IPS DF 19.7 (cell line): Measurements from ENCODE around the gene NRAP.

ENCODE experiments used
- DNase-seq: peaks from one replicate; pipeline ENCODE4 v3.0.0-alpha.2; 2013; ENCODE audit warnings: low read depth, low spot score

NRAP gene

GRCh38 chr10:113563306-113564088, 100.3 kb downstream of the NRAP start:
- DNase-seq, result no peak

DNA sequence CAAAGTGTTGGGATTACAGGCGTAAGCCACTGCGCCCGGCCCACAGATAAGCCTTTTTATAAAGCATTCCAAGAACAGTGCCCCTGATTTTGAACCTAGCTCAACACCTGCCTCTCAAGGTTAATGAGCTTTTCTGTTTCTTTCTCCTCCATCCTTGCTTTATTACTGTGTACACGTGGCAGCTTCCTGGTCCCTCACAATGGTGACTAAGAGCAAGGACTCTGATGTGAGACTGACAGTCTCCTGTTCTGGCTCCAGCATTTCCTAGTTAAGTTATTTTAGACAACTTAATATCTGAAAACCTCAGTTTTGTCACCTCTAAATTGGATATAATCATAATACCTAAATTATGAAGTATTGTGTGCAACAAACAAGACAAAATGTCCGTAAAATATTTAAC, 101.1 kb downstream of the NRAP start:
- no peak for DNase-seq

- DNase-seq, result no peak
These were observed 101.8 kb downstream of the NRAP start for GRCh38 chr10:113562069-113562468.

DNA sequence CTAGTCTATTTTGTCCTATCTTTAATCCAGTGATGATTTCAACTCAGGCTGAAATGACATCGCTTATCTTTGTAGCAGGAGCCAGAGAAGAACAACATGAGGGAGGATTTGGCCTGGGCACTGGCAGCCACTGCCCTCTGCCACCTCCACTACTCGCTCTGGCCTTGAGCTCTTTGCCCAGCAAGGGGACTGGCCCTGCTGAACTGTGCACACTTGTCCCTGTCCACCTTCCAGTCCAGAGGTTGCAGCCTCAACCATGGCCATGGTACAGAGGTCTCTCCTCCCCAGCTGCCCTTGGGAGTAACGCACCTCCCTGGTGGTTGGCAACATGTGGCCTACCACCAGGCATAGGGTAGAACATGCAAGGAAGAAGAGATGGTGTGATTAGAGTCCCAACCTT, 102.6 kb downstream of the NRAP start:
- DNase-seq, result no peak

DNA sequence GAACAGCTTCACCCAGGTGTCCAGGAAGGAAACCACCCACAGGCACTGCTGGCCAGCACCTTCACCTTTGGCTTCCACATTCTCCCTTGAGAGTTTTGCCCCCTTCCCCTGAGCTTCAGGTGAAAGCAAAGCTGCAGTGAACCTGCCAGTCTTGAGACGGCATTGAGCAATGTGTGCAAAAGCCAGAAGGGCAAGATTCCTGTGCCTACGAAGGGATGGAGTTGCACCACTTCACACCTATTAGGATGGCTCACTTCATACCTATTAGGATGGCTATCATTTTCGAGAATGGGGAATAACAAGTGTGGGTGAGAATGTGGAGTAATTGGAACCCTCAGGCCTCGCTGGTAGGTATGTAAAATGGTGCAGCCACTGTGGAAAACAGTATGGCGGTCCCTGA, 103.8 kb downstream of the NRAP start:
- DNase-seq, result no peak

DNA sequence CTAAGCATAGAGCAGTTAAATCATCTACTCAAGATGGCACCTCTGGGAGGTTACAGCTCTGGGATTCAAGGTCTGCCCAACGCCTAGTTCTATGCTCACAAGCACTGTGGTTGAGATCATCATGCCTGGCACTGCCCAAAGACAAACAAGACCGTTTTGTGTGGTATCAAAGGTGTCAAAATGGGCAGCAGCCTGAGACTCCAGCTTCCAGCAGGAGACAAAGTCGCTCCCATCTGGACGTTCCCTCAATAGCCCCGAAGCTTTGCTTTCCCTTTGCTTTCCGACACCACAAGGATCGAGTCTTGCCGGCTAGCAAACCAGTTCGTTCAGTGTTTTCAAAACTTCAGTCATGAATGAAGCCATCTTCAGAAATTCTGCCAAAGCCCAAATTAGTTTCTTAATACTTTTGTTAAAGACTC, 105.9 kb downstream of the NRAP start:
- DNase-seq, result no peak

GRCh38 chr10:113557424-113557862, 106.4 kb downstream of the NRAP start:
- DNase-seq, result no peak

GRCh38 chr10:113555751-113556150, 108.1 kb downstream of the NRAP start:
- DNase-seq, result no peak

- DNase-seq, result no peak
These were observed 108.6 kb downstream of the NRAP start for GRCh38 chr10:113555245-113555644.

GRCh38 chr10:113554214-113554613, 109.6 kb downstream of the NRAP start:
- DNase-seq, result no peak

GRCh38 chr10:113553149-113553548, 110.7 kb downstream of the NRAP start:
- DNase-seq, result no peak

DNA sequence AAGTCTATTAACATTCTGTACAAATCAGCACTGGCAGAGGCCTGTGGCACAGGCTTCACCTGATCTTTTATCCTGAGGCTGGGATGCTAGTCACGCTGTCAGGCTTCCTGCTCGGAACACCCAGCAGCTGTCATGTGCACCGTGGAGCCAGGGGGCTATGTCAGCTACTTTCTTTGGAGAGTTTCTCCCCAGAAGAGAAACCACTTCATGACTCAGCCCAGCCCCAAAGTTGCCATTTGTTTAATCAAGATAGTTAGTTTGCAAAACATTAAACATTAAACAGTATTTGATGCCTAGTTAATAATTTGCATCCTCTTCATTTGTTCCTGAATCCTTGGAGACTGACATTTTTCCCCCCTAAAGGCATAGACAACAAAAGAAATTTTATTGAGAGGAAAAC, 111.1 kb downstream of the NRAP start, which contains the start of gene HABP2:
Gene HABP2, plus strand, starts transcription at position 353 of the 400 bp plus-strand sequence. CDS start 69 bp downstream, outside the sequence.
- no peak for DNase-seq

DNA sequence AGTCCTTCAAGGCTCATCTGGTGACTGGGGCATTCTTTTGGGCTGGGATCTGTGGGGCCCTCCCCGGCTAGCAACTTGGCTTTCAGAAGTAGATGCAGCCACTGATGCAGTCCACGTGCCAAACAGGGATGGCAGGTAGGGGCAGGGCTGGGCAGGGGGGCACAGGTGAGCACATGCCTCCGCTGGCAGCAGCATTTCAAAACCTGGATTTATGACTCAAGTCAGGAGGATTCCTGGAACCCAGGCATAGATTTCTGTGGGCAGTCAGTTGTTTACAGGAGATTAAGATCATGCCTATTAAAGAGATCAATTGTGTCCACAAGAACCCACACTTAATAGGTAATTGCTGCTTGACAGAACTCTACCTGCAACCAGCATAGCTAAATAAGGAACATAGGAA, 111.8 kb downstream of the NRAP start:
- no peak for DNase-seq

DNA sequence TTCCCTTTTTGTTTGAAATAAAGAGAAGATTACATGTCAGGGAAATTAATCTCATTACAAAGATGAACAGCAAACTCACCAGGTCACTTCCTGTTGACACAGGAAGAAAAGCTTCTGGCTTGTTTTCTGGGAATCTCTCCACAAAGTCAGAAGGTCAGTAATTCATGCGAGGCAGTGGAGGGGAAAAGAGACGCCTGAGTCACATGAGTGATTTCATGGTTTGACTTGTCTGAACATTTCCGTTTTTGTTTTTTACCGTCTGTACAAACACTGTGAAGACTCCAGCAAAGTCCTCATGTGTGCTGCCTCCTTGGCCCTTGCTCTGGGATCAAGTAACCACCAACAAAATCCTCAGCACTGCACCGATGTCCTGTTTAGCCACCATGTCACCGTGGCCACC, 113.5 kb downstream of the NRAP start:
- DNase-seq, result no peak

DNA sequence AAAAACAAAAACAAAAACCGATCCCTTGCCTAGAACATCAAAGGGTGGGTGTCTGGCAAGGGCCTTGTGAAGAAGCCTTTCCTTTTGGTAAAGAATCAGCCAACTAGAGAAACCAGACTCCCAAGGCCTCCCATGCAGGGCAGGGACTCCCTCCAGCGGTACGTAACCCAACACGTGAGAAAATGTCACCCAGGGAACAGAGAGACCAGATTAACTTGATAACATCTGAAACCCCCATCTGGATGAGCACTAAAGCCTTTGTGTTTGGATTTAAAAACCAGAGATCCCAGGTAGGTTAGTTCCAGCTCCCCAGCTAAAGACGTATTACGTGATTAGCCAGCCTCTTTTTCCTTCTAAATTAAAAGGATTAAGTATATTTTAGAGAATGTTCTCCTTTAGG, 114.0 kb downstream of the NRAP start:
- no peak for DNase-seq

DNA sequence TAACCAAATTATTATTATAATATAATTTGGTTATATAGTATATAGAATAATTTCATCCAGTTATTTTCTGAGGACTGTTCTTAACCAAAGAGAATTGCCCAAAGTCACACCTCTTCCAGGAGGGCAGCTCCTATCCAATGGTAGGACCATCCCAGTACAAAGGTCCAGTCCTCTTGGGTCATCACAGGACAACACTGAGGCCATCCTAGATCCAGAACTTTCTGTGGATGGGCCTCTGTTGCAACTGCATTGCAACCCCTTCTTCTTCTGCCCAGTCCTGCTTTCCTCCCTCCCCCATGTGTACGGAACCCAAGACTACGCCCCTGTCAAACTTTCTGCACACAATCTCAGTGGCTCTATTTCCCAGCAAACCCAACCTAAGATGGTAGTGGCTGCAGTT, 116.4 kb downstream of the NRAP start:
- no peak for DNase-seq

DNA sequence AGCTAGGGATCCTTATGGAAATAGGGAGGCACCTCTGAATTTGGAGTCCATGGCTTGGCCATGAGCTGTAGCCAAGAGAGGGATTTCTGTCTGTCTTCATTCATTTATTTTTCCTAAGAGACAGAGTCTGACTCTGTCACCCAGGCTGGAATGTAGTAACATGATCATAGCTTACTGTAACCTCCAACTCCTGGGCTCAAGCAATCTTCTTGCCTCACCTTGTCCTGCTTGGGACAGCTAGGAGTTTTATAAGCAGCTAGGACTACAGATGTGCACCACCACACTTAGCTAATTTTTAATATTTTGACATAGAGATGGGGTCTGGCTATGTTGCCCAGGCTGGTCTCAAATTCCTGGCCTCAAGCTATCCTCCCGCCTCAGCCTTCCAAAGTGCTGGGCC, 119.4 kb downstream of the NRAP start:
- DNase-seq, result no peak

GRCh38 chr10:113543107-113543955, 120.5 kb downstream of the NRAP start:
- no peak for DNase-seq

DNA sequence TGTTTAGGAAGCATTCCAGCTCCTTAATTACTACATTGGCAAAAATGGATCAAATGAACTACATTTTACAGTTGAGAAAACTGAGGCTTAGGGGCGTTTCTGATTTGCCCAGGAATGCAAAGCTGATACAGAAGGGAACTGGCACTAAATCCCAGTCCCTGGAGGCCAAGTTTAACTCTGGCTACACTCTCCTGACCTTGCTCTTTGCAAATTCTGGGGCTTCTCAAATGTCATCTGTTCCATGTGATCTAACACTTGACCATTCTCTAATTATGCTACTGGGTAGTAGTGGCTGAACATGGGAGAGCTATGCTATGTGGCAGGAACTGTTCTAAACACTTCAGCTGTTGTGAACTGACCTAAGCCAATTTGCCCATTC, 122.3 kb downstream of the NRAP start:
- DNase-seq, result no peak

DNA sequence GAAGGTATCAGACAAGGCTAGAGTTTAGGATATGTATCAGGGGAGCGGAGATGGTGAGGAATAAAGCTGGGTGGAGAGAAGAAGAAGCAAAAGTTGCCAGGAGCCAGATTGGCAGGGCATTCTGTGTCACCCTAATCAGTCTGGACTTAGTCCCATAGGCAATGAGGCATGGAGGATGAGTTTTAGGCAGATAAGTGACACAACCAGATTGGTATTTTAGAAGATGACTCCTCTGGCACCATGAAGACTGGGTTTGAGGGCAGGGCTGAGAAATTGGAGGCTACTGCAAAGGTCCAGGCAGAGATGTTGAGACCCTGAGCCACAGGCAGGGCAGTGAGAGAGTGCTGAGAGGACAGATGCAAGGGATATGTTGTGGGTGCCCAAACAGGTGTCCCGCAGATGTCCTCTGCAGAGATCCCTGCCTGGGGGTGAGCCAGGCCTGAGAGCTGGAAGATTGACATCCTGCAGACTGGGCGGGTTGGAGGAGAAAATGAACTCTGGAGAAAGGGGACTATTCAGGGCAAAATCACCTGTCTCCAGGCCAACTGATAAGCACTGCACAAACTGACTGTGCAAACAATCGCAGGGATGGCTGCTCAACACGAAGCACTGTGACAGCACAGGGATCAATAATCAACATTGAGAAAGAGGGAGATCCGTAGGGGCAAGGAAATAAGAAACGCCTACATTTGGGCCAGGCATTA, 122.8 kb downstream of the NRAP start:
- no peak for DNase-seq

GRCh38 chr10:113539789-113540188, 124.1 kb downstream of the NRAP start:
- DNase-seq, result no peak
